DND-41 (cell line): Measurements from ENCODE around the gene CFAP54.

Source experiments
- ATAC-seq: fragments of 200-7000 bp; cut with Tn5 transposase; 3 replicates; pipeline ENCODE4 v1.9.1; 2021; ENCODE audit warnings: low read depth; ENCODE audit not compliant: insufficient read depth
- DNase-seq: peaks from one replicate; pipeline ENCODE4 v3.0.0-alpha.2; 2020
- H2AFZ ChIP-seq: 2 replicates; pipeline ENCODE4 v1.6.0; 2012; ENCODE audit warnings: low read depth, low read length
- H3K27ac ChIP-seq: 2 replicates; pipeline ENCODE4 v1.5.1; 2012; ENCODE audit warnings: low read length, inconsistent platforms
- H3K27me3 ChIP-seq: fragments of 200-600 bp; sonication (generic); 2 replicates; pipeline ENCODE4 v1.6.0; 2012; ENCODE audit warnings: low read length, mild to moderate bottlenecking, inconsistent platforms; ENCODE audit not compliant: insufficient read depth, poor library complexity
- H3K36me3 ChIP-seq: 2 replicates; pipeline ENCODE4 v1.5.1; 2012; ENCODE audit warnings: low read length, inconsistent platforms; ENCODE audit not compliant: insufficient read depth
- H3K4me1 ChIP-seq: 2 replicates; pipeline ENCODE4 v1.5.1; 2012; ENCODE audit warnings: mild to moderate bottlenecking, low read length; ENCODE audit not compliant: insufficient read depth
- H3K4me2 ChIP-seq: 2 replicates; pipeline ENCODE4 v1.6.0; 2012; ENCODE audit warnings: mild to moderate bottlenecking, moderate library complexity, low read length, inconsistent platforms; ENCODE audit not compliant: insufficient read depth
- H3K4me3 ChIP-seq, 2 experiments: fragments of 200-600 bp in 1 of 2; shearing (Covaris generic) in 1 of 2; 2 replicates each; pipeline ENCODE4 v1.5.1; 2012 to 2016; ENCODE audit warnings: inconsistent platforms in 2 of 2, low read length in 2 of 2, mild to moderate bottlenecking in 2 of 2, low read depth in 1 of 2, moderate library complexity in 1 of 2
- H3K79me2 ChIP-seq: 2 replicates; pipeline ENCODE4 v1.6.0; 2012; ENCODE audit warnings: low read length, inconsistent platforms; ENCODE audit not compliant: insufficient read depth
- H3K9ac ChIP-seq: 2 replicates; pipeline ENCODE4 v1.6.0; 2012; ENCODE audit warnings: low read depth, mild to moderate bottlenecking, inconsistent platforms, low read length, moderate library complexity
- H3K9me3 ChIP-seq: 2 replicates; pipeline ENCODE4 v1.5.1; 2012; ENCODE audit warnings: low read length, moderate library complexity, mild to moderate bottlenecking, inconsistent platforms; ENCODE audit not compliant: insufficient read depth, severe bottlenecking
- H4K20me1 ChIP-seq: 2 replicates; pipeline ENCODE4 v1.6.0; 2012; ENCODE audit warnings: low read length; ENCODE audit not compliant: insufficient read depth
- EZH2 ChIP-seq: IDR thresholded peaks from 3 replicates; pipeline ENCODE4 v1.6.1; 2012; ENCODE audit warnings: borderline replicate concordance, low read depth, mild to moderate bottlenecking, moderate library complexity, low read length, inconsistent platforms; ENCODE audit not compliant: severe bottlenecking
- TF ChIP-seq, protein P1 (sequence below): IDR thresholded peaks from 2 replicates; pipeline ENCODE4 v1.5.1; 2012; ENCODE audit warnings: borderline replicate concordance, low read length, moderate library complexity, mild to moderate bottlenecking; ENCODE audit not compliant: poor library complexity, severe bottlenecking; ENCODE audit errors: extremely low read depth

Gene CFAP54

DNA sequence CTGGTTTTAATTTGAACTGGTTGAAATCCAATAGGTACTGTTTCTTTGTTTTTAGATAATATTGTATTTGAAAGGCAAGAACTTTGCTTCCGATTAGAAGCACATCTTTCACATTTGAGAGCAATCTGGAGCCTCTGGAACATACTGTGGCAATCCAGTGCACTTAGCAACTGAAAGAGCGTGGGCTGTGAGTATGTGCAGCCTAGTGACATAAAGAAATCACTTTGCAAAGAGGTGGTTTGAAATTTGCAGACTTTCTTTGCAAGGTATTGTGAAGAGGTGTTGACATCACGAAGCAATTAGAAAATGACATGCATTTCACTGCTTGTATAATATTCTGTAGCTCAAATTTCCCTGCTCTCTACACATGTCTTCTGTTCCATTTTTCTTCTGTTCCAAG, 23.5 kb upstream of the CFAP54 start:
- Histone ChIP-seq H3K9ac (no peak overlapping the region), H3K4me2 (no peak overlapping the region), H4K20me1 (no peaks in the 10 kb centered on the region), H3K79me2 (no peaks in the 10 kb centered on the region), H3K27ac (no peak overlapping the region), H3K9me3 (no peaks in the 10 kb centered on the region), H3K36me3 (no peaks in the 10 kb centered on the region), H3K27me3 (no peaks in the 10 kb centered on the region), H3K4me1 (no peaks in the 10 kb centered on the region), H3K4me3 (no peak overlapping the region), H2AFZ (no peak overlapping the region)
- TF ChIP-seq, protein P1, sequence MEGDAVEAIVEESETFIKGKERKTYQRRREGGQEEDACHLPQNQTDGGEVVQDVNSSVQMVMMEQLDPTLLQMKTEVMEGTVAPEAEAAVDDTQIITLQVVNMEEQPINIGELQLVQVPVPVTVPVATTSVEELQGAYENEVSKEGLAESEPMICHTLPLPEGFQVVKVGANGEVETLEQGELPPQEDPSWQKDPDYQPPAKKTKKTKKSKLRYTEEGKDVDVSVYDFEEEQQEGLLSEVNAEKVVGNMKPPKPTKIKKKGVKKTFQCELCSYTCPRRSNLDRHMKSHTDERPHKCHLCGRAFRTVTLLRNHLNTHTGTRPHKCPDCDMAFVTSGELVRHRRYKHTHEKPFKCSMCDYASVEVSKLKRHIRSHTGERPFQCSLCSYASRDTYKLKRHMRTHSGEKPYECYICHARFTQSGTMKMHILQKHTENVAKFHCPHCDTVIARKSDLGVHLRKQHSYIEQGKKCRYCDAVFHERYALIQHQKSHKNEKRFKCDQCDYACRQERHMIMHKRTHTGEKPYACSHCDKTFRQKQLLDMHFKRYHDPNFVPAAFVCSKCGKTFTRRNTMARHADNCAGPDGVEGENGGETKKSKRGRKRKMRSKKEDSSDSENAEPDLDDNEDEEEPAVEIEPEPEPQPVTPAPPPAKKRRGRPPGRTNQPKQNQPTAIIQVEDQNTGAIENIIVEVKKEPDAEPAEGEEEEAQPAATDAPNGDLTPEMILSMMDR = no peak
- no peak for TF ChIP-seq EZH2
- DNase-seq = no peak
- no peak for ATAC-seq

DNA sequence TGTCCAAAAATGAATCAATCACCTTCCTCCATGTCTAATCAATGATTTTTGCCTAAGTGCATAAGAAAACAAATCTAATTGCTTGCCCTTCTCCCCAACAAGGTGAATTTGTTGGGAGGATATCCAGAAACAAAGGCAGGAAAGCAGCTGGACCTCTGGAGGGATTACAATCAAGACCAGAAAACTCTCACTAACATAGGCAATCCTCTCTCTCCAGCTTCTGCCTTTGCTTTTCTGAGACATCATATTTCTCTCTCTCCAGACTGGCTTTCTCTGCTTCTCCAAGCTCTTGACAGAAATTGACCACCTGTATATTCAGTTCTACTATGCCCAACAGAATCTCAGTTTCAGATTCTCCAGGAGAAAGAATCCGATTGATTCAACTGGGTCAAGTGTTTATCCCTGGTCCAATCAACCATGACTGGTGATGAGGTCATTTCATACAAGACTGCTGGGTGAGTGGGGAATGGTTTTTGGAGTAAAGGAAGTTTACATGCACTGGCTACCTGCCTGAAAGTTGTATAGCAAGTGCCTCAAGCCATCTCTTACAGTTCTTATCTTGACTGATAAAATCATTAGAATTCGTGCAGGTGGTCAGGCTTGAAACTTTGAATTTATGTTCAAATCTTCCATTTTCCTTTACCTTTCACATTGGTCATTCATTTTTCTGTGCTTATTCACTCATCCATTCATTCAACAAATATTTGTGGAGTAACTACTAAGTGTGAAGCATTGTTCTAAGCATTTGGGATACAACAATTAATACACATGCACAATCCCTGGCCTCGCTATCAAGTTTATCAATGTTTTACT, 22.2 kb upstream of the CFAP54 start:
- Histone ChIP-seq H4K20me1 (no peaks in the 10 kb centered on the region), H3K4me1 (no peaks in the 10 kb centered on the region), H3K4me3 (no peak overlapping the region), H3K9ac (no peak overlapping the region), H2AFZ (no peak overlapping the region), H3K36me3 (no peaks in the 10 kb centered on the region), H3K27ac (no peak overlapping the region), H3K27me3 (no peaks in the 10 kb centered on the region), H3K79me2 (no peaks in the 10 kb centered on the region), H3K9me3 (no peaks in the 10 kb centered on the region), H3K4me2 (no peak overlapping the region)
- TF ChIP-seq, protein P1 = no peak
- no peak for TF ChIP-seq EZH2
- DNase-seq = no peak
- no peak for ATAC-seq

DNA sequence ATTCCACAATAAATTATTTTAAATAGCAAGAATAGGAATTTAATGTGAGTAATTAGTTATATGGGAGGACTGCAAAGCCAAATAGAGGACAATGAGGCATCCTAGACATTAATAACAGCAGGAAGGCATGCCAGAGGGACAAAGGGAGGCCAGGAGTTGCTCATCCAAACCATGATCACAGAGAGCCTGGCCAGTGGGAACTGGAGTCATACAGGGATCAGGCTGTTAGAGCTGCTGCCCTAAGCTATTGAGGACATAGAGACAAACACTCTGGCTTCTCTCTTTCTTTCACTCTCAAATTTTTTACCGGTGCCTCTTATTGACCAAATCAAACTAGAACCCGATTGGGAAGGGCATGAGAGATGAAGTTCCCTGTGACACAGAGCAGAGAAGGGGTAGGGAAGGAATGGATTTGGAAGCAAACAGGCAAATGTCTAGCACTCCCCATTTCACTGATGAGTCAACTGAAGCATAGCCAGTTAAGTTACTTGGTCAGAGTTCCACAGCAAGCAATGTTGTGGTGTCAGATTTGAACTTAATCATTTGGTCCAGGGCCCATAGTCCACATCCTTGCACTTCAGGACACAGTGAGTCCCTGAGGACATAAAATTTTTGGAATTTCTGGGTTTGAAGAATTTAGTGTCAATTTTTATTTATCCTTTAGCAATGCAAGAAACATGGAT, 17.9 kb upstream of the CFAP54 start:
- H3K79me2 ChIP-seq = no peaks in the 10 kb centered on the region
- no peak overlapping the region for H2AFZ ChIP-seq
- no peak overlapping the region for H3K9ac ChIP-seq
- ATAC-seq = no peak
- no peaks in the 10 kb centered on the region for H4K20me1 ChIP-seq
- H3K27ac ChIP-seq = no peak overlapping the region
- H3K4me1 ChIP-seq = no peaks in the 10 kb centered on the region
- no peaks in the 10 kb centered on the region for H3K9me3 ChIP-seq
- H3K4me3 ChIP-seq = no peak overlapping the region
- DNase-seq = no peak
- no peak for TF ChIP-seq EZH2
- TF ChIP-seq, protein P1 = no peak
- no peak overlapping the region for H3K4me2 ChIP-seq
- H3K36me3 ChIP-seq = no peaks in the 10 kb centered on the region
- H3K27me3 ChIP-seq = no peaks in the 10 kb centered on the region
